SU-DHL-6 (cell line): ENCODE results near the gene SCN3A.

ENCODE experiments used
- H2AFZ ChIP-seq: fragments of 200-600 bp; sonication (generic); 2 replicates; pipeline ENCODE4 v1.6.1; 2014; ENCODE audit warnings: low read depth, mild to moderate bottlenecking, moderate library complexity, mixed read lengths, antibody characterized with exemption, low read length; ENCODE audit not compliant: severe bottlenecking
- H3F3A ChIP-seq: fragments of 200-600 bp; shearing (Covaris generic); 2 replicates; pipeline ENCODE4 v1.6.0; 2016; ENCODE audit warnings: antibody characterized with exemption, mild to moderate bottlenecking; ENCODE audit not compliant: insufficient read depth
- H3K27ac ChIP-seq: fragments of 200-600 bp; sonication (generic); 2 replicates; pipeline ENCODE4 v1.5.1; 2016; ENCODE audit warnings: low read depth, mild to moderate bottlenecking, low read length, moderate library complexity, mixed read lengths
- H3K27me3 ChIP-seq: fragments of 200-600 bp; sonication (generic), shearing (Covaris generic); 2 replicates; pipeline ENCODE4 v1.6.0; 2014; ENCODE audit warnings: mild to moderate bottlenecking, low read length
- H3K36me3 ChIP-seq: fragments of 200-600 bp; sonication (generic); 2 replicates; pipeline ENCODE4 v1.6.1; 2014; ENCODE audit warnings: mild to moderate bottlenecking, low read length, mixed read lengths
- H3K4me2 ChIP-seq: fragments of 300-600, 200-600 bp; shearing (Covaris generic), sonication (generic); 2 replicates; pipeline ENCODE4 v1.6.0; 2014; ENCODE audit warnings: low read length, low read depth, mild to moderate bottlenecking; ENCODE audit not compliant: poor library complexity, severe bottlenecking
- H3K4me3 ChIP-seq: fragments of 200-600 bp; sonication (generic); 2 replicates; pipeline ENCODE4 v1.5.1; 2014; ENCODE audit warnings: antibody characterized with exemption, low read length, mild to moderate bottlenecking, mixed read lengths; ENCODE audit not compliant: insufficient read depth, poor library complexity, severe bottlenecking
- H3K79me2 ChIP-seq: fragments of 200-600 bp; sonication (generic); 2 replicates; pipeline ENCODE4 v1.6.1; 2014; ENCODE audit warnings: mild to moderate bottlenecking, low read length, moderate library complexity; ENCODE audit not compliant: insufficient read depth
- H3K9ac ChIP-seq: fragments of 200-600 bp; sonication (generic); 2 replicates; pipeline ENCODE4 v1.7.0; 2014; ENCODE audit warnings: mild to moderate bottlenecking, low read length
- H3K9me2 ChIP-seq: fragments of 200-600 bp; sonication (generic); replicated peaks from 2 replicates; pipeline ENCODE4 v1.6.1; 2014; ENCODE audit warnings: low read length; ENCODE audit not compliant: insufficient read depth
- H3K9me3 ChIP-seq: fragments of 200-600 bp; sonication (generic); 2 replicates; pipeline ENCODE4 v1.6.1; 2014; ENCODE audit warnings: low read length, mixed read lengths; ENCODE audit not compliant: insufficient read depth
- H4K20me1 ChIP-seq: fragments of 200-600 bp; sonication (generic); 2 replicates; pipeline ENCODE4 v1.6.1; 2014; ENCODE audit warnings: low read depth, mild to moderate bottlenecking, antibody characterized with exemption, low read length, moderate library complexity, mixed read lengths
- CTCF ChIP-seq: fragments of 200-600 bp; sonication (generic); IDR thresholded peaks from one replicate; pipeline ENCODE4 v1.5.1; 2017; ENCODE audit warnings: antibody characterized with exemption, mild to moderate bottlenecking, low read length, moderate library complexity; ENCODE audit not compliant: insufficient read depth, poor library complexity, severe bottlenecking
- EZH2phosphoT487 ChIP-seq: fragments of 200-600 bp; sonication (generic), shearing (Covaris generic); conservative IDR thresholded peaks from 2 replicates; pipeline ENCODE4 v1.6.1; 2018; ENCODE audit warnings: mild to moderate bottlenecking, antibody characterized with exemption, low read length, moderate library complexity, mixed read lengths

The SCN3A gene

GRCh38 chr2:165237056-165237455 lies 33.2 kb upstream of the SCN3A start:
- H3K4me2 ChIP-seq: no peak overlapping the region
- no peak overlapping the region for H3K9ac ChIP-seq
- 0 out of 2 replicates have a peak, but pooled peaks cover 5% of the 10 kb centered on the region for H4K20me1 ChIP-seq
- H3K79me2 ChIP-seq: no peaks in the 10 kb centered on the region
- H3K36me3 ChIP-seq: no peaks in the 10 kb centered on the region
- no peaks in the 10 kb centered on the region for H3K9me3 ChIP-seq
- no peaks in the 10 kb centered on the region for H3K27me3 ChIP-seq
- no peak overlapping the region for H2AFZ ChIP-seq
- H3K4me3 ChIP-seq: no peak overlapping the region
- H3K27ac ChIP-seq: no peak overlapping the region
- no peak for TF ChIP-seq CTCF
- TF ChIP-seq EZH2phosphoT487: no peak
- H3K9me2 ChIP-seq: no peaks in the 10 kb centered on the region
- no peaks in the 10 kb centered on the region for H3F3A ChIP-seq

- Histone ChIP-seq H3K36me3 (no peaks in the 10 kb centered on the region), H2AFZ (no peak overlapping the region), H3K27me3 (no peaks in the 10 kb centered on the region), H3K4me2 (no peak overlapping the region), H3K9me3 (no peaks in the 10 kb centered on the region), H4K20me1 (no peaks in the 10 kb centered on the region), H3K9me2 (no peaks in the 10 kb centered on the region), H3K27ac (no peak overlapping the region), H3K4me3 (no peak overlapping the region), H3F3A (no peaks in the 10 kb centered on the region), H3K9ac (no peak overlapping the region), H3K79me2 (no peaks in the 10 kb centered on the region)
- no peak for TF ChIP-seq EZH2phosphoT487
- TF ChIP-seq CTCF: no peak
Measured at GRCh38 chr2:165227571-165227970, 23.7 kb upstream of the SCN3A start.

GRCh38 chr2:165224941-165225340 lies 21.1 kb upstream of the SCN3A start:
- Histone ChIP-seq H3F3A (no peaks in the 10 kb centered on the region), H3K9me3 (no peaks in the 10 kb centered on the region)

More at GRCh38 chr2:165224941-165225340, 21.1 kb upstream of the SCN3A start:
- no peak overlapping the region for H2AFZ ChIP-seq
- H4K20me1 ChIP-seq: no peaks in the 10 kb centered on the region
- H3K4me3 ChIP-seq: no peak overlapping the region
- H3K9ac ChIP-seq: no peak overlapping the region
- TF ChIP-seq EZH2phosphoT487 (no peak), CTCF (no peak)
- H3K79me2 ChIP-seq: no peaks in the 10 kb centered on the region
- H3K4me2 ChIP-seq: no peak overlapping the region
- no peak overlapping the region for H3K27ac ChIP-seq
- H3K36me3 ChIP-seq: no peaks in the 10 kb centered on the region
- no peaks in the 10 kb centered on the region for H3K9me2 ChIP-seq
- no peaks in the 10 kb centered on the region for H3K27me3 ChIP-seq
